Measurements from ENCODE around the gene TCF12.
"Not testable (repeated sequence)": the region's sequence is repeated elsewhere in the genome, so short reads cannot be mapped to it uniquely, and the experiment has no call there.

Gene TCF12

GRCh38 chr15:57150066-57150865 lies 231.8 kb downstream of the TCF12 start:
- H3K36me3 ChIP-seq (ENCODE audit: insufficient read depth, low read length): peaks cover 27% of the 10 kb centered on the region
- no peaks in the 10 kb centered on the region for H3K9me2 ChIP-seq (replicated peaks; ENCODE audit: low read depth, low read length)
- H3K4me1 ChIP-seq (ENCODE audit: insufficient read depth, low read length, poor library complexity, severe bottlenecking): no peaks in the 10 kb centered on the region
- H3K79me2 ChIP-seq (ENCODE audit: insufficient read depth, low read length): no peaks in the 10 kb centered on the region
- no peaks in the 10 kb centered on the region for H4K20me1 ChIP-seq (ENCODE audit: insufficient read depth, low read length, poor library complexity, severe bottlenecking)
- H3K9ac ChIP-seq (ENCODE audit: low read depth, low read length, poor library complexity, severe bottlenecking): no peak overlapping the region
- no peak overlapping the region for H2AFZ ChIP-seq (ENCODE audit: low read length)
- H3K4me2 ChIP-seq (ENCODE audit: low read depth, low read length, poor library complexity, severe bottlenecking): no peak overlapping the region
- no peaks in the 10 kb centered on the region for H3K27me3 ChIP-seq (ENCODE audit: insufficient read depth, low read length, poor library complexity, severe bottlenecking)
- H3K4me3 ChIP-seq (ENCODE audit: low read length, poor library complexity, severe bottlenecking): no peak overlapping the region
- H3F3A ChIP-seq (ENCODE audit: low read depth): no peaks in the 10 kb centered on the region
- TF ChIP-seq CTCF (conservative IDR thresholded peaks at IDR 0.05; ENCODE audit: low read length) (no peak), EZH2phosphoT487 (IDR thresholded peaks at IDR 0.05; ENCODE audit: borderline replicate concordance) (no peak)
- peaks cover 17% of the 10 kb centered on the region for H3K9me3 ChIP-seq (ENCODE audit: insufficient read depth, low read depth, low read length)

- not testable (repeated sequence) for H3K4me1 ChIP-seq (ENCODE audit: insufficient read depth, low read length, poor library complexity, severe bottlenecking); H3K4me2 ChIP-seq (ENCODE audit: low read depth, low read length, poor library complexity, severe bottlenecking)
These were observed 232.4 kb downstream of the TCF12 start for GRCh38 chr15:57150866-57151203.

GRCh38 chr15:57152133-57152532 lies 233.7 kb downstream of the TCF12 start:
- Histone ChIP-seq H3F3A (ENCODE audit: low read depth) (no peaks in the 10 kb centered on the region), H3K4me3 (ENCODE audit: low read length, poor library complexity, severe bottlenecking) (no peak overlapping the region), H3K4me1 (ENCODE audit: insufficient read depth, low read length, poor library complexity, severe bottlenecking) (no peaks in the 10 kb centered on the region), H3K79me2 (ENCODE audit: insufficient read depth, low read length) (no peaks in the 10 kb centered on the region), H3K36me3 (ENCODE audit: insufficient read depth, low read length) (peaks cover 27% of the 10 kb centered on the region), H3K9me2 (replicated peaks; ENCODE audit: low read depth, low read length) (no peaks in the 10 kb centered on the region), H3K27me3 (ENCODE audit: insufficient read depth, low read length, poor library complexity, severe bottlenecking) (no peaks in the 10 kb centered on the region), H4K20me1 (ENCODE audit: insufficient read depth, low read length, poor library complexity, severe bottlenecking) (no peaks in the 10 kb centered on the region), H3K9me3 (ENCODE audit: insufficient read depth, low read depth, low read length) (peaks cover 17% of the 10 kb centered on the region), H3K9ac (ENCODE audit: low read depth, low read length, poor library complexity, severe bottlenecking) (no peak overlapping the region), H2AFZ (ENCODE audit: low read length) (no peak overlapping the region), H3K4me2 (ENCODE audit: low read depth, low read length, poor library complexity, severe bottlenecking) (no peak overlapping the region)
- TF ChIP-seq CTCF (conservative IDR thresholded peaks at IDR 0.05; ENCODE audit: low read length) (no peak), EZH2phosphoT487 (IDR thresholded peaks at IDR 0.05; ENCODE audit: borderline replicate concordance) (no peak)

More at GRCh38 chr15:57150866-57151203, 232.4 kb downstream of the TCF12 start:
- H3K9me3 ChIP-seq (ENCODE audit: insufficient read depth, low read depth, low read length): peaks cover 17% of the 10 kb centered on the region
- peaks cover 27% of the 10 kb centered on the region for H3K36me3 ChIP-seq (ENCODE audit: insufficient read depth, low read length)
- H3K79me2 ChIP-seq (ENCODE audit: insufficient read depth, low read length); H3K4me3 ChIP-seq (ENCODE audit: low read length, poor library complexity, severe bottlenecking); H2AFZ ChIP-seq (ENCODE audit: low read length); H3K27me3 ChIP-seq (ENCODE audit: insufficient read depth, low read length, poor library complexity, severe bottlenecking); H3K9ac ChIP-seq (ENCODE audit: low read depth, low read length, poor library complexity, severe bottlenecking); H3F3A ChIP-seq (ENCODE audit: low read depth); H3K9me2 ChIP-seq (replicated peaks; ENCODE audit: low read depth, low read length); H4K20me1 ChIP-seq (ENCODE audit: insufficient read depth, low read length, poor library complexity, severe bottlenecking): not testable (repeated sequence)
